Inferior parietal cortex (tissue), 1 donor: ENCODE measurements around the gene SIX5.
"Not testable (repeated sequence)": the region's sequence is repeated elsewhere in the genome, so short reads cannot be mapped to it uniquely, and the experiment has no call there.

Experiments used
- DNase-seq: peaks from one replicate; pipeline ENCODE4 v3.0.0-alpha.2; 2016; ENCODE audit errors: extremely low spot score

The SIX5 gene

DNA sequence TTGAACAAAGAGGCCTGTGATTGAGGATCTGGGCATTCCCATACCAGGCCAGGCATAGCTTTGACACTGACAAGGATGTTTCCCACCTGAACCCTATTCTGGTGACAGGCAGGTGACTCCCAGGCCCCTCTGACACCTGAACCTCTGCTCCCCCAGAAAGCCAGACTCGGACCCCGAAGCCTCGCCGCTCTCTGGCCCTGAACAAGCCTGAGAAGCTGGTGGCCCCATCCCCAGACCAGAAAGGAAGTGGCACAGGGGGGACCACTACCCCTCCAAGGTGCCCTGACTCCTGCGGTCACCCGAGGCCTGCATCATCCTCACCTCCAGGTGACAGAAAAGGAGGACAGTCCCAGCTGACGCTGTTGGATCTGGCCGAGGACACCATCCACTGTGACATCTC is 14.7 kb downstream of the SIX5 start:
- DNase-seq, result no peak

GRCh38 chr19:45753548-45753947 is 15.5 kb downstream of the SIX5 start:
- DNase-seq, result no peak

DNA sequence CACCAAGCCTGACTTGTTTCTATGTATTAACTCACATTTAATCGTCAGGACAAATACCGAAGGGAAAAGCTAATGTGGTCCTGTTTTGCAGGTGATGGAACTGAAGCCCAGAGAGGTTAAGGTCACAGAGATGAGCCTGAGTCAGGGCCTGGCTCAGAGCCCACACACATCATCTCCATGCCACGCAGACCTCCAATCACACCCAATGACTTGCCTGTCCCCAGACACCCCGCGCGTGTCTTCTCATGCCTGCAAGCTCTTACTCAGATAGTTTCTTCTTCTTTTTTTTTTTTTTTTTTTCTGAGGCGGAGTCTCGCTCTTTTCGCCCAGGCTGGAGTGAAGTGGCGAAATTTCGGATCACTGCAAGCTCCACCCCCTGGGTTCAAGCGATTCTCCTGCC is 16.4 kb downstream of the SIX5 start:
- no peak for DNase-seq

GRCh38 chr19:45751483-45751882 is 17.6 kb downstream of the SIX5 start:
- DNase-seq, result not testable (repeated sequence)

- no peak for DNase-seq
Observed at GRCh38 chr19:45747513-45747912, 21.5 kb downstream of the SIX5 start.

GRCh38 chr19:45746866-45747265 is 22.2 kb downstream of the SIX5 start:
- DNase-seq, result no peak

DNA sequence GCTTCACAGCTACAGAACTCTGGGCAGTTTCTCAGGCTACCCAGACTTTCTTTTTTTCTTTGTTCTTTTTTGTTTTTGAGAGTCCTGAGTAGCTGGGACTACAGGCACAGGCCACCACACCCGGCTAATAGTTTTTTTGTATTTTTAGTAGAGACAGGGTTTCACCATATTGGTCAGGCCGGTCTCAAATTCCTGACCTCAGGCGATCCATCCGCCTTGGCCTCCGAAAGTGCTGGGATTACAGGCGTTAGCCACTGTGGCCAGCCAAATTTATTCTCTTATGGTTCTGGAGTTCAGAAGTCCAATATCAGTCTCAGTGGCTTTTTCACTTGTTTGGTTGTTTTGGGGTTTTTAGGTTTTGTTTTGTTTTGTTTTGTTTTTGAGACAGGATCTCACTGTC is 23.4 kb downstream of the SIX5 start:
- no peak for DNase-seq

- DNase-seq, result no peak
Observed at GRCh38 chr19:45742969-45743368, 26.1 kb downstream of the SIX5 start.

- no peak for DNase-seq
Observed at GRCh38 chr19:45739498-45740439, 29.3 kb downstream of the SIX5 start.

DNA sequence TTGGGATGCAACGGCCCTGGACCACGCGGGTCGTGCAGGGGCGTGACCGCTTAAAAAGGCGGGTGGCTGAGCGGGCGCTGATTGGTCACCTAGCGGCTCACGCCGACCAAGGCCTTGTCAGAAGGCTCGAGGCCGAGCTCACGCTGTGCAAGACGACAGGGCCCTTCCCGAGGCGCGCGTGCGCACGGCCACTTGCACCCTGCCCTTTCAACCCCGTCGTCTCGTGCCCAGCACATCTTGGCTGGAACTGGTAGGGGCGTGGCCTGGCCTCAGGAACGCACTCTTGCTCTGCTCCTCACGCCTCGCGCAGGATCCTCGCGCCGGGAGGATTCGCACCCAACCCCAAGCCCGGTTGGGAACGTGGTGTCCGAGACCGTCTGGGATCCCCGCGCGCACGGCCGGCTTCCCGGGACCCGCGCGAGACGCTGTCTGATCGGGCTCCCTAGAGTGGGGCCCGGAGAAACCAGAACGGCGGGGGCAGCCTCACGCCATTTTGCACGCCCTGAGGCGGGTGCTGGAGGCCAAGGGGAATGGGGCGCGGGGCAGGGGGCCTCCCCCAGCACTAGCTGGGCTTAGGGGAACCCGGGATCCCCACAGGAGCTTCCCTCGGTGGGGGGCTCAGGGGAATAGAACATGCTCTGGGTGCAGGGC is 35.8 kb downstream of the SIX5 start, which contains the start of gene MEIOSIN:
TSS of gene MEIOSIN (plus strand) at position 280 of the 651 bp plus-strand sequence. CDS start 1,938 bp downstream, outside the sequence.
- no peak for DNase-seq

DNA sequence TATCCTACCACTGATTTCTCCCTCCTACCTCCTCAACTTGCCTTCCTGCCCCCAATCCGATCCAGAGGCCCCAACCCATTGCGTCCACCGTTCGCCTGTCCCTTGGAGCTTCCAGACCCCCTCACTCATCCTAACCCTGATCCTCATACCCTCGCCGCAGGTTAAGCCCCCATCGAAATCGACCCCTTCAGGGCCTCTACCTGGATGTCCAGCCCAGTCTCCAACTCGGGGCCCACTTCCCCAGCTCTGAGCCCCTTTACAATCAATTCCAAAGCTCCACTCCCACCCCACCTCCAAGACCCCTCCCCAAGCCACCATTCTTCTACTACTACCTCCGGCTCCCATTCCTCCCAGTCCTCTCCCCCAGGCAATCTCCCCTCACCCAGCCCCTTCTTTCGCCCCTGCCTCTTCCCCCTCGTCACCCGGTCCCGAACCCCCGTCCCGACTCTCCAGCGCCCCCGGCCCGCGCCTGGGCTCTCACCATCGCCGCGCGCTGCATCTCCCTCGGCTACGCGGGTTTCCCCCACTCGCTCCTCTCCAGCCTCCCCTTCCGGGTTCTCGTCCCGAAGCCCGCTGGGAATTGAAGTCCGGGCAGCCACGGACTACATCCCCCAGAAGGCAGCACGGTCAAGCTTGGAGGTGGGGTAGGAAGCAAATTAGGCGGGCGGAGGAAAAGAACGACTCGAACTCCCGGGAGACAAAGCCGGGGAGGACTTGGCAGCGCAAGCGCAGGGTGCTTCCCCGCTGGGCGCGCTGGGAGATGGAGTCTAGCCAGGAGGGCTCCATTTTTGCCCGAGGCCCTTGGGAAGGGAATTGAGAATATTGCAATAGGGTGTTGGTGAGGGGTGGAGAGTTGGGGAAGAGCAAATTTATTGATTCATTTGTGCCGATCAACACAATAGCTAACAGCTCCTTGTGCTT is 38.4 kb downstream of the SIX5 start, which contains the start of gene FBXO46:
TSS of gene FBXO46 (minus strand) at position 529 of the 921 bp plus-strand sequence. CDS start 17,401 bp downstream, outside the sequence.
- DNase-seq, result peak; percentile 98

DNA sequence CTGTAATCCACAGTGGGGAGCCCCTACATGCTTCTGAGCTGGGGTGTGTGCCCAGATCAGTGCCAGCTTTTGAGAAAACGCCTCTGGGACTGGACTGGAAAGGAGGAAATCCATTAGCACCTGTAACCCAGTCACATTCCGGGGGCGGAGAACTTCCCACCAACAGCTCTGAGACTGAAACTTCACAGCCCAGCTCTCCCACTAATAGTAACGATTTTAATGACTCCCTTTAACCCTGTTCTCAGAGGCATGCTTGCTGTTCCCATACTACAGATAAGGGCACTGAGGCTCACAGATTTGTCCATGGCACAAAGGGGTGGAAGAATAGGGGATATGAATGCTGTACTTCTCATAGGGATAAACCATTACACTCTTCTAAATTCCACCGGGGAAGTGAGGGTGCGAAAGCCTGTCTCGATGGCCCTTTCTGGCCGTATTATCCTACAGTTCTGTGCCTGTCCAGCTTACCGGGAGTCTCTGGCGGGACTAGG is 39.2 kb downstream of the SIX5 start:
- no peak for DNase-seq

DNA sequence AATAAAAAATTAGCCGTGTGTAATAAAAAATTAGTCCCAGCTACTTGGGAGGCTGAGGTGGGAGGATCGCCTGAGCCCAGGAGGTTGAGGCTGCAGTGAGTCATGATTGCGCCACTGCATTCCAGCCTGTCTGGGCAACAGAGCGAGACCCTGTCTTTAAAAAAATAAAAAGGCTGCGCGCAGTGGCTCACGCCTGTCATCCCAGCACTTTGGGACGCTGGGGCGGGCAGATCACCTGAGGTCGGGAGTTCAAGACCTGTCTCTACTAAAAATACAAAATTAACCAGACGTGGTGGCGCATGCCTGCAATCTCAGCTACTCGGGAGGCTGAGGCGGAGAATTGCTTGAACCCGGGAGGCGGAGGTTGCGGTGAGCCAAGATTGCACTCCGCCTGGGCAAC is 40.4 kb downstream of the SIX5 start:
- DNase-seq, result not testable (repeated sequence)

DNA sequence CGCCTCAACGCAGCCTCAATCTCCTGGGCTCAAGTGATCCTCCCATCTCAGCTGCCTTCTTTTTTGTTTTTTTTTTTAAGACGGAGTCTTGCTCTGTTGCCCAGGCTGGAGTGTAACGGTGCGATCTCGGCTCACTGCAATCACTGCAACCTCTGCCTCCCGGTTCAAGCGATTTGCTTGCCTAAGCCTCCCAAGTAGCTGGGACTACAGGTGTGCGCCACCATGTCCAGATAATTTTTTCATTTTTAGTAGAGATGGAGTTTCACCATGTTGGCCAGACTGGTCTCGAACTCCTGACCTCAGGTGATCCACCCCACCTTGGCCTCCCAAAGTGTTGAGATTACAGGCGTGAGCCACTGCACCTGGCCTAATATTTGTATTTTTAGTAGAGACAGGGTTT is 49.0 kb downstream of the SIX5 start:
- not testable (repeated sequence) for DNase-seq

GRCh38 chr19:45717983-45718650 is 50.9 kb downstream of the SIX5 start:
- DNase-seq, result no peak

DNA sequence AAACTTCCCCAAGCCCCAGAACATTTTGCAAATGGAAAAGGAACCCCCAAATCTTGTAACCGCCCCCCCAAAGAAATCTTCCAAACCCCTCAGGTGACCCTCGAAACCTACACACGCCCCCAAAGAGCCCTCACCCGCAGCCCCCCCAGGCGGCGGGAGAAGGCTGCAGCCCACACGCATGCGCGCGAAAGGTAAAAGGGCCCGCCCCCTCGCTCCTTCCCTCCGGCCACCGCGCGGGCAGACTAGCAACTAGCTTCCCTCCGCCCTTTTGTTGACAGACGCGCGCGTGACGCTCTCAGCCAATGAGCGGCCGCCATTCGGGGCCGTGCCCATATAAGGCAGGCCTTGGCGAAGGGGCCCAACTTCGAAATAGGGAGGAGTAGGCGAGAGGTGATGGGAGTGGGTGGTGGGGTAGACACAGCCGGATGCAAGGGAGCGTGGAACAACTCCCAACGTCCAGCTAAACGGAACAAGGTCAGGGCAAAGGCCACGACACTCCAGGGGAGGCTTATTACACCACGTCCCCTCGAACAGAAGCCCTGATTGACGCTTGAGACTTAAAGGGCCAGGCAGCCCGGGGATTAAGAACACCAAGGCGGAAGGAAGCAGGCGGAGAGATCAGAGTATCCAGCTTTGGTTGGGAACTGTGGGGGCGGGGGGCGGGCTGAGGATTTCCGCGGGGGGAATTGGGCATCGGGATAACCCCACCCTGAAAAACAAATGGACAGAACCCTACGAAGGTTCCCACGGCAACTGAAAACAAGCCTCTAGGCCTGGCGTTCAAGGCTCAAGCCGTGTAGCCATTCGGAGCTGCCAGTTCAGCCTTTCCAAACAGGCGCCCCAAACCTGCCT is 51.7 kb downstream of the SIX5 start:
- peak; percentile 99 for DNase-seq

DNA sequence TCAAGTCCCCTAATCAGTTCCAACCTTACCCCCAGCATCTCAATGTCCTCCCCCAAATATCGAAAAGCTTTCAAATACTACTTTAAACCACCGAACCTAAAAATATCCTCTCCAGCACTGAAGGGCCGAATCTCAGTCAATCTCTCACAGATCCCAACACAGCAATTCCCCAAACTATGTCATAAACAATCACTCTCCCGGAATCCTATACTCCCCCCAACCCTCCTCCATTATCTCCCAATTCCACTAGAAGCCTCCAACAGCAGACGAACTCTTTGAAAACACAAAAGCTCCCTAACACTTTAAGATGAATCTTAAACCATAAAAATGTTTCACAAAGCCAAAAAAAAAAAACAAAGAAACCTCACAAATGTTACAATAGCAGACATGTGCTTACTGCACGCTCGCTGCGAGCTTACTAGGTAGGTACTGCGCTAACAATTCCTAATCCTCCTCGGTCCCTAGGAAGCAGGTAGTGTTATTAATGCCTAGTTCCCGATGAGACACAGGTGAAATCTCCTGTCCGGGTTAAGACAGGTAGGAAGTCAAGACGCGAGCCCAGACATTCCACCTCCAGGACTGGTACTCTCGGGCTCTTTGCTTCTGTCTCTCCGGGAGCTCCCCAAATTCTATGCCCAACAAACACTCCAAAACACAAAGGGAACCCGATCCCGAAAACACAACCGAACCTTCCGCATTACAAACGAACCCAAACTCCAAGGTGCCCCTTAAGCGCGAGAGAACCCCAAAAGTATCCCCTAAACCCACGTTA is 52.5 kb downstream of the SIX5 start:
- peak; percentile 43 for DNase-seq

GRCh38 chr19:45715139-45715538 is 53.9 kb downstream of the SIX5 start:
- DNase-seq, result no peak
